PC-9 (cell line): Measurements from ENCODE around the gene TIAM2.

Source experiments
- EZH2 ChIP-seq: fragments of 200-600 bp; sonication (generic); IDR thresholded peaks from 2 replicates; pipeline ENCODE4 v1.8.0; 2017; ENCODE audit warnings: antibody characterized with exemption, low read depth
- TF ChIP-seq, protein P1 (sequence below): fragments of 200-600 bp; sonication (generic); conservative IDR thresholded peaks from 2 replicates; pipeline ENCODE4 v1.6.1; 2017; ENCODE audit warnings: mixed run types, antibody characterized with exemption, mild to moderate bottlenecking, moderate library complexity

DNA sequence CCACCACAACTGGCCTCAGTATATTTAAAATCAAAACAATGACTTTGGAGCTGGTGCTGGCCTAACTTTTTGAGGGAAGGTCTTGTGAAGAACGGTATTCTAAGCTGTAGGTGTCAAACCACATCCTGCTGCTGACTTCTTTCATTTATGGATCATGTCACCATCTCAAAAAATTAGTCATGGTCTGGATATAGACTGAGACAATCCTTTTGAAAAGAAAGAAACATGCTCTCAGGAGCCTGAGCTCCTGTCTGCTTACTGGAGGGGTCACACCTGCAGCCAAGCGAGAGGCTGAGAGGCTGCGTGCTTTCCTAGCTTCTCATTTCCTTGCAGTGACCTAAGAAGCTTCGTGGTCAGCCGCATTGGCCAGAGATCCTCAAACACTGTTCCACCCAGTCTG is 55.2 kb downstream of the TIAM2 start:
- TF ChIP-seq, protein P1, sequence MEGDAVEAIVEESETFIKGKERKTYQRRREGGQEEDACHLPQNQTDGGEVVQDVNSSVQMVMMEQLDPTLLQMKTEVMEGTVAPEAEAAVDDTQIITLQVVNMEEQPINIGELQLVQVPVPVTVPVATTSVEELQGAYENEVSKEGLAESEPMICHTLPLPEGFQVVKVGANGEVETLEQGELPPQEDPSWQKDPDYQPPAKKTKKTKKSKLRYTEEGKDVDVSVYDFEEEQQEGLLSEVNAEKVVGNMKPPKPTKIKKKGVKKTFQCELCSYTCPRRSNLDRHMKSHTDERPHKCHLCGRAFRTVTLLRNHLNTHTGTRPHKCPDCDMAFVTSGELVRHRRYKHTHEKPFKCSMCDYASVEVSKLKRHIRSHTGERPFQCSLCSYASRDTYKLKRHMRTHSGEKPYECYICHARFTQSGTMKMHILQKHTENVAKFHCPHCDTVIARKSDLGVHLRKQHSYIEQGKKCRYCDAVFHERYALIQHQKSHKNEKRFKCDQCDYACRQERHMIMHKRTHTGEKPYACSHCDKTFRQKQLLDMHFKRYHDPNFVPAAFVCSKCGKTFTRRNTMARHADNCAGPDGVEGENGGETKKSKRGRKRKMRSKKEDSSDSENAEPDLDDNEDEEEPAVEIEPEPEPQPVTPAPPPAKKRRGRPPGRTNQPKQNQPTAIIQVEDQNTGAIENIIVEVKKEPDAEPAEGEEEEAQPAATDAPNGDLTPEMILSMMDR = no peak
- no peak for TF ChIP-seq EZH2
